ENCODE data around the gene ADGRD2. TPM values are rescaled to one million over a fixed set of nuclear protein-coding genes. Genes with fewer than 3 reads are reported as not detected.

Gene ADGRD2
- total RNA-seq, 1 donor from 2014 or later, result not detected

DNA sequence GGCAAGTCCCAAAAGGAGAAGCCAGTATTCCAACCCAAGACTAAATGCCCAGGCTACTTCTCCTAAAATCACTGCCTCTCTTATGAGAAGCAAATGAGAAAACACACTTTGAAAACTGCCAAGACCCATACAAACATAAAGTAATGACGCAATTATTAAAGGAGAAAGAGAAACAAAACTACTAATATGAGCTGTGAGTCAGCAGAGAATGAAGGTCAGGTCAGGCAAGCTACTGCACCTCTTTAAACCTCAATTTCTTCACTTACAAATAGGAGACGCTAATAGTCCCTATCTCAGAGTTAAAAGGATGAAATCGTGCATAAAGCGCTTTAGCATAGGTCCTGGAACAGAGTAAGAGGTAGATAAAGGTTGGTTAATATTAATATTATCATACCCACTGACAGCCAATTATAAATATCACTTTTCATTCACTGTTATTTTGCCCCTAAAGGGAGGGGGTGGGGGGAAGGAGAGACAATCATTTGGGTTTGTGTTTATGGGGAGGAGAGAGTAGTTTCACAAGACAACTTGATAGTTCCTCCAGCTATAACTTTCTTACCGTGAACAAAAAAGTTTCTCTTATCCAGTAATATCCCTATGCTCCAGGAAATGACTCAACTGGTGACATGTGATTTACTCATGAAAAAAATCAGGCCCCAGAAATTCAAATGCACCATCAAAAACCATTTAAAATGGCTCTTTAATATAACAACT is 38.6 kb upstream of the ADGRD2 start:
- peaks cover 46% of the 10 kb centered on the region for H3K36me3 Mint-ChIP-seq (ENCODE audit: unreplicated experiment)
- H3K27ac Mint-ChIP-seq (ENCODE audit: unreplicated experiment), result peak overlapping the region; percentile 43
- no peak overlapping the region for H3K4me3 Mint-ChIP-seq (ENCODE audit: unreplicated experiment)
- H3K27me3 Mint-ChIP-seq (ENCODE audit: unreplicated experiment), result no peaks in the 10 kb centered on the region
- peaks cover 33% of the 10 kb centered on the region for H3K4me1 Mint-ChIP-seq (ENCODE audit: unreplicated experiment)
- no peak for DNase-seq (ENCODE audit: extremely low spot score, unreplicated experiment)
- TF ChIP-seq, protein P1, sequence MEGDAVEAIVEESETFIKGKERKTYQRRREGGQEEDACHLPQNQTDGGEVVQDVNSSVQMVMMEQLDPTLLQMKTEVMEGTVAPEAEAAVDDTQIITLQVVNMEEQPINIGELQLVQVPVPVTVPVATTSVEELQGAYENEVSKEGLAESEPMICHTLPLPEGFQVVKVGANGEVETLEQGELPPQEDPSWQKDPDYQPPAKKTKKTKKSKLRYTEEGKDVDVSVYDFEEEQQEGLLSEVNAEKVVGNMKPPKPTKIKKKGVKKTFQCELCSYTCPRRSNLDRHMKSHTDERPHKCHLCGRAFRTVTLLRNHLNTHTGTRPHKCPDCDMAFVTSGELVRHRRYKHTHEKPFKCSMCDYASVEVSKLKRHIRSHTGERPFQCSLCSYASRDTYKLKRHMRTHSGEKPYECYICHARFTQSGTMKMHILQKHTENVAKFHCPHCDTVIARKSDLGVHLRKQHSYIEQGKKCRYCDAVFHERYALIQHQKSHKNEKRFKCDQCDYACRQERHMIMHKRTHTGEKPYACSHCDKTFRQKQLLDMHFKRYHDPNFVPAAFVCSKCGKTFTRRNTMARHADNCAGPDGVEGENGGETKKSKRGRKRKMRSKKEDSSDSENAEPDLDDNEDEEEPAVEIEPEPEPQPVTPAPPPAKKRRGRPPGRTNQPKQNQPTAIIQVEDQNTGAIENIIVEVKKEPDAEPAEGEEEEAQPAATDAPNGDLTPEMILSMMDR (IDR thresholded peaks at IDR 0.05), result no peak
- peaks cover 3% of the 10 kb centered on the region for H3K9me3 Mint-ChIP-seq (ENCODE audit: unreplicated experiment)

DNA sequence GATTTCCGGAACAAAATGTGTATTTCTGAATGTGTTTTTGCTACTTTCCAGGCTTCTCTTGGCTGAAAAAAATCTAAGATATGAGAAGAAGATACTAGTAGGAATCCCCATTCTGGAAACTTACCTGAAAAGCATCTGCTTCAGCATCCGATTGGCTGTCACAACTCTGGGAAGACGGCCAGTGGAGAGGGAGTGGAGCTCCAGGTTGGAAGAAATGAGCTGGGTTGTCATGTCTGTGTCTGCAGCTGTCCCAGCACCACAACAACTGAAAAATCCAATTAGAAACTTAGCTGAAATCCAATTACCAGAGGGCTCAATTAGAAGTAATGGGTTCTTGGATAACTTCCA is 38.0 kb upstream of the ADGRD2 start:
- H3K4me1 Mint-ChIP-seq (ENCODE audit: unreplicated experiment), result peaks cover 33% of the 10 kb centered on the region
- H3K27ac Mint-ChIP-seq (ENCODE audit: unreplicated experiment), result no peak overlapping the region
- TF ChIP-seq, protein P1 (IDR thresholded peaks at IDR 0.05), result no peak
- H3K9me3 Mint-ChIP-seq (ENCODE audit: unreplicated experiment), result peaks cover 3% of the 10 kb centered on the region
- no peak for DNase-seq (ENCODE audit: extremely low spot score, unreplicated experiment)
- H3K36me3 Mint-ChIP-seq (ENCODE audit: unreplicated experiment), result peaks cover 43% of the 10 kb centered on the region
- no peak overlapping the region for H3K4me3 Mint-ChIP-seq (ENCODE audit: unreplicated experiment)
- H3K27me3 Mint-ChIP-seq (ENCODE audit: unreplicated experiment), result no peaks in the 10 kb centered on the region

DNA sequence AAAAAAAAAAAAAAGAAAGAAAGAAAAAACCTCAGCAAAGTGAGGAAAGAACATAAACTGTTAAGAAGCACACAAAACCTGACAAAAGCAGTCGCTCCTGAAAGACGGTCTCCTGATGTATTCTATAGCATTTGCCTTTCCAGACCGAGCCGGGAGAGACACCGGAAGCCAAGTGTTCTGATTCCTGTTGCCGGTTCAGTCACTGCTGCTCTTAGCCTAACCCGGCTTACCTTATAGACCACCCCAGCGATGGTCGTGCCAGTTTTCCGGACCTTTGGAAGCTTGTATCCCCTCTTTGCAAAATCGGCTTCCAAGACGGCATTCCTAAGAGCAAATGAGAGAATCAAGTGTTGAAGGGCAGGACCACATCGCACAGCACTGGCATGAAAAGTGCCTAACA is 35.6 kb upstream of the ADGRD2 start:
- no peaks in the 10 kb centered on the region for H3K27me3 Mint-ChIP-seq (ENCODE audit: unreplicated experiment)
- no peak for DNase-seq (ENCODE audit: extremely low spot score, unreplicated experiment)
- peaks cover 26% of the 10 kb centered on the region for H3K36me3 Mint-ChIP-seq (ENCODE audit: unreplicated experiment)
- H3K9me3 Mint-ChIP-seq (ENCODE audit: unreplicated experiment), result peaks cover 3% of the 10 kb centered on the region
- H3K4me3 Mint-ChIP-seq (ENCODE audit: unreplicated experiment), result peak overlapping the region; percentile 97
- TF ChIP-seq, protein P1 (IDR thresholded peaks at IDR 0.05), result no peak
- H3K27ac Mint-ChIP-seq (ENCODE audit: unreplicated experiment), result peak overlapping the region; percentile 95
- peaks cover 36% of the 10 kb centered on the region for H3K4me1 Mint-ChIP-seq (ENCODE audit: unreplicated experiment)

DNA sequence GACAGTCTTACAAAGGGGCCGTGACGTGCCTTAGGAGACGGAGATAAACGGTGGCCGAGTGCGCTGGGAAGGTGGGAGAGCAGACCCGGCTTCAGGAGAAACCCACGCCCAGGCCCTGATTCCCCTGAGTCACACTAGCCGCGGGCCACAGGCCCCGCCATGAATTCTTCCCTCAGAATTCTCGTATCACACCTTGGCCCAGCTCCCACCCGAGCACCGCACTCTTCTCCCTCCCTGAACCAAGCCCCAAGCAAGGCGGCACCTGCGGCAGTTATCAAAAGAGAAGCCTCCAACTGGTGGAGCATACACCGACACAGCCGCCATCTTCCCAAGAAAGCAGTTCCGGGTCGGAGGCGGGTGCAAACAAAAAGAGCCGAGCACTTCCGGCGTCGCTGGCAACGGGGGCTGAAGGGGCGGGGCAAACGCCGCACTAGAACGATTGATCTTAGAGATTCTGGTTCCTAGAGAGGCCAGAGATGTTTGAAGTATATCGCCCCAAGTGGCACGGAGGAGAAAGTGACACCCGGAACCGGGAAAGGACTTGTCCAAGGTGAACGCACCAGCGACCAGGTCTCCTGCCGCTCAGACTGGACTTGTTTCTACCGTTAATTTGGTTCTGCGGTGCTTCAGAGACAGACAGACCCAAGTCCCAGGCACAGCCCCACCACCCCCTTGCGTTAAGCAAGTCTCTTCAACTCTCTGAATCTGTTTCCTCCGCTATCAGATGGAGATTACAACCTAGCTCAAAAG is 35.0 kb upstream of the ADGRD2 start, which contains the start of gene PSMB7:
PSMB7 (minus strand) TSS at position 341 of the 750 bp plus-strand sequence; CDS start at position 324, 17 bp downstream.
- H3K4me3 Mint-ChIP-seq (ENCODE audit: unreplicated experiment), result peak within 1 kb of the TSS; percentile 97
- H3K4me1 Mint-ChIP-seq (ENCODE audit: unreplicated experiment), result peaks cover 36% of the 10 kb centered on the region
- peaks cover 3% of the 10 kb centered on the region for H3K9me3 Mint-ChIP-seq (ENCODE audit: unreplicated experiment)
- H3K27me3 Mint-ChIP-seq (ENCODE audit: unreplicated experiment), result no peaks in the 10 kb centered on the region
- H3K27ac Mint-ChIP-seq (ENCODE audit: unreplicated experiment), result peak within 1 kb of the TSS; percentile 95
- peak; percentile 98 for DNase-seq (ENCODE audit: extremely low spot score, unreplicated experiment)
- TF ChIP-seq, protein P1 (IDR thresholded peaks at IDR 0.05), result peak; percentile 92
- H3K36me3 Mint-ChIP-seq (ENCODE audit: unreplicated experiment), result peaks cover 26% of the 10 kb centered on the region

DNA sequence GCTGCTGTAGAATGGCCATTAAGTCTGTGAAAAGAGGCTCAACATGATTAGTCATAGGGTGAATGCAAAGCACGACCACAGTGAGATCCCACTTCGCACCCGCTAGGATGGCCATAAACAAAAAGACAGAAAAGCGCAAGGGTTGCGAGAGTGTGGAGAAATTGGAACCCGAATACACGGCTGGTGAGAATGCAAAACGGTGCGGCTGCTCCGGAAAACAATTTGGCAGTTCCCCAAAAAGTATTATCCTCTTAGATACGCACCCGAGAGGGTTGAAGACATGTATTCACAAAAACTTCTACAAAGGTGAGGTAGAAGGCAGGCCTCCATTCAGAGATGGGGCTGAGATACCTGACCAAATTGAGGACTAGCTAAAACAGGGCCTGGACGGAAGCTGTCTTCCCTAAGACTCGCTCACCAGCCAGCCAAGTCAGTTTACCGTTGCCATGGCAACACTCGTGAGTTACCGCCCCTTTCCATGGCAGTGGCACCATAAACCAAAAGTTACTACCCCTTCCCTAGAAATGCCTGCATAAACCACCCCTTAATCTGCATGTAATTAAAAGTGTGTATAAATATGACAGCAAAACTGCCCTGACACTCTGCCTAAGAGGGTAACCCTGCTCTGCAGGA is 34.3 kb upstream of the ADGRD2 start:
- TF ChIP-seq, protein P1 (IDR thresholded peaks at IDR 0.05), result no peak
- H3K36me3 Mint-ChIP-seq (ENCODE audit: unreplicated experiment), result peaks cover 26% of the 10 kb centered on the region
- peaks cover 3% of the 10 kb centered on the region for H3K9me3 Mint-ChIP-seq (ENCODE audit: unreplicated experiment)
- DNase-seq (ENCODE audit: extremely low spot score, unreplicated experiment), result no peak
- H3K27ac Mint-ChIP-seq (ENCODE audit: unreplicated experiment), result peak overlapping the region; percentile 95
- H3K27me3 Mint-ChIP-seq (ENCODE audit: unreplicated experiment), result no peaks in the 10 kb centered on the region
- H3K4me1 Mint-ChIP-seq (ENCODE audit: unreplicated experiment), result peaks cover 36% of the 10 kb centered on the region
- H3K4me3 Mint-ChIP-seq (ENCODE audit: unreplicated experiment), result peak overlapping the region; percentile 97

Data from osteocyte (in vitro differentiated cells).